ENCODE results near the gene TCEAL2.

DNA sequence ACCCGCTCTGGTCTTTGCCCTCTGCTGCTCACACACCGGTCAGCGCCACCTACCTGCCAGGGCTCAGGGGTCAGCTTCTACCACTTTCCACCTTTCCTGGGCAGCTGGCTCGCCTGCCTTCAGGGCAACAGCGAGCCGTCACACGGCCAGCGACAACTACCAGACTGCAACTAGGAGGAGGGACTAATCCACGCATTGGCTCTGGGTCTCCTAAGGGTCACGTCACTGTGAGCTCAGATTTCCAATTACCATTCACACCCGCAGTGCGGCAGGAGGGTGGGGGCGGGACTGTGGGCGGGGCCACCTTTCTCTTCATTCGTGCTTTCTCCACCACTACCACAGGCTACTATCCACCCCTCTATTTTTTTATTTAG is 30.3 kb downstream of the TCEAL2 start, which contains the start of gene BEX5:
- TF ChIP-seq, protein P1, sequence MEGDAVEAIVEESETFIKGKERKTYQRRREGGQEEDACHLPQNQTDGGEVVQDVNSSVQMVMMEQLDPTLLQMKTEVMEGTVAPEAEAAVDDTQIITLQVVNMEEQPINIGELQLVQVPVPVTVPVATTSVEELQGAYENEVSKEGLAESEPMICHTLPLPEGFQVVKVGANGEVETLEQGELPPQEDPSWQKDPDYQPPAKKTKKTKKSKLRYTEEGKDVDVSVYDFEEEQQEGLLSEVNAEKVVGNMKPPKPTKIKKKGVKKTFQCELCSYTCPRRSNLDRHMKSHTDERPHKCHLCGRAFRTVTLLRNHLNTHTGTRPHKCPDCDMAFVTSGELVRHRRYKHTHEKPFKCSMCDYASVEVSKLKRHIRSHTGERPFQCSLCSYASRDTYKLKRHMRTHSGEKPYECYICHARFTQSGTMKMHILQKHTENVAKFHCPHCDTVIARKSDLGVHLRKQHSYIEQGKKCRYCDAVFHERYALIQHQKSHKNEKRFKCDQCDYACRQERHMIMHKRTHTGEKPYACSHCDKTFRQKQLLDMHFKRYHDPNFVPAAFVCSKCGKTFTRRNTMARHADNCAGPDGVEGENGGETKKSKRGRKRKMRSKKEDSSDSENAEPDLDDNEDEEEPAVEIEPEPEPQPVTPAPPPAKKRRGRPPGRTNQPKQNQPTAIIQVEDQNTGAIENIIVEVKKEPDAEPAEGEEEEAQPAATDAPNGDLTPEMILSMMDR (IDR thresholded peaks at IDR 0.05; ENCODE audit: low read length), result no peak
- TF ChIP-seq EZH2 (optimal IDR thresholded peaks at IDR 0.05; ENCODE audit: low read depth, low read length) (no peak), EZH2phosphoT487 (IDR thresholded peaks at IDR 0.05; ENCODE audit: low read length) (no peak)
